Stimulated activated CD4-positive, alpha-beta T cell treated with anti-CD3 and anti-CD28 coated beads, Interleukin-12 subunit alpha, Interleukin-12 subunit beta, amount 100 ng/mL, for 48 hours (primary cell): Measurements from ENCODE around the gene ADAT1.
"Not testable (repeated sequence)": the region's sequence is repeated elsewhere in the genome, so short reads cannot be mapped to it uniquely, and the experiment has no call there.

Source experiments
- DNase-seq, 3 donors: peaks; one replicate each; pipeline ENCODE4 v3.0.0-alpha.2; 2020; ENCODE audit warnings: low read depth in 2 of 3, low spot score in 1 of 3

Gene ADAT1

GRCh38 chr16:75620326-75621169 lies 2.5 kb downstream of the ADAT1 start:
- DNase-seq: no peak

GRCh38 chr16:75618780-75619179 lies 4.3 kb downstream of the ADAT1 start:
- no peak for DNase-seq

- DNase-seq: no peak
These were observed 6.0 kb downstream of the ADAT1 start for GRCh38 chr16:75617121-75617520.

- DNase-seq: peak in 1 of 3 donors; percentile 23
These were observed 6.5 kb downstream of the ADAT1 start for GRCh38 chr16:75616521-75617010.

GRCh38 chr16:75615619-75616018 lies 7.5 kb downstream of the ADAT1 start:
- no peak for DNase-seq

- no peak for DNase-seq
These were observed 8.8 kb downstream of the ADAT1 start for GRCh38 chr16:75614066-75614897.

- no peak for DNase-seq
These were observed 16.6 kb downstream of the ADAT1 start for GRCh38 chr16:75606507-75606906.

GRCh38 chr16:75603241-75603640 lies 19.8 kb downstream of the ADAT1 start:
- no peak for DNase-seq

GRCh38 chr16:75599452-75600277 lies 23.4 kb downstream of the ADAT1 start:
- DNase-seq: no peak

GRCh38 chr16:75593825-75594820 lies 29.0 kb downstream of the ADAT1 start:
- DNase-seq: no peak

- DNase-seq: no peak
These were observed 29.8 kb downstream of the ADAT1 start for GRCh38 chr16:75593308-75593707.

- DNase-seq: not testable (repeated sequence)
These were observed 31.2 kb downstream of the ADAT1 start for GRCh38 chr16:75591927-75592326.

GRCh38 chr16:75590920-75591843 lies 31.9 kb downstream of the ADAT1 start:
- no peak for DNase-seq

- DNase-seq: no peak
These were observed 33.8 kb downstream of the ADAT1 start for GRCh38 chr16:75589306-75589705.

- no peak for DNase-seq
These were observed 34.4 kb downstream of the ADAT1 start for GRCh38 chr16:75588716-75589115.

GRCh38 chr16:75584108-75584507 lies 39.0 kb downstream of the ADAT1 start:
- no peak for DNase-seq

GRCh38 chr16:75579281-75579834 lies 43.7 kb downstream of the ADAT1 start:
- DNase-seq: no peak

GRCh38 chr16:75578725-75579124 lies 44.4 kb downstream of the ADAT1 start:
- no peak for DNase-seq

GRCh38 chr16:75578212-75578611 lies 44.9 kb downstream of the ADAT1 start:
- DNase-seq: no peak
